Astrocyte (in vitro differentiated cells and primary cell): ENCODE measurements around the gene SLC9A5. TPM values are rescaled to one million over a fixed set of nuclear protein-coding genes. Genes with fewer than 3 reads are reported as not detected.

Source experiments
- DNase-seq: peaks from one replicate; pipeline ENCODE4 v3.0.0-alpha.2; 2010; ENCODE audit warnings: low read depth
- FAIRE-seq: peaks from 2 replicates; lab custom pipeline; 2011; peaks lifted over from hg19 to GRCh38; lab: Jason Lieb, UNC
- H2AFZ ChIP-seq: 2 replicates; pipeline ENCODE4 v1.6.0; 2012; ENCODE audit warnings: low read depth, low read length, inconsistent platforms
- H3K27ac ChIP-seq: 2 replicates; pipeline ENCODE4 v1.5.1; 2011; ENCODE audit warnings: low read depth, low read length, inconsistent platforms
- H3K27me3 ChIP-seq: 2 replicates; pipeline ENCODE4 v1.6.0; 2011; ENCODE audit warnings: low read length, inconsistent platforms; ENCODE audit not compliant: insufficient read depth
- H3K36me3 ChIP-seq: 2 replicates; pipeline ENCODE4 v1.5.1; 2011; ENCODE audit warnings: low read length, inconsistent platforms; ENCODE audit not compliant: insufficient read depth
- H3K4me1 ChIP-seq: 2 replicates; pipeline ENCODE4 v1.5.1; 2011; ENCODE audit warnings: low read length, inconsistent platforms; ENCODE audit not compliant: insufficient read depth
- H3K4me2 ChIP-seq: 2 replicates; pipeline ENCODE4 v1.6.0; 2012; ENCODE audit warnings: low read length, inconsistent platforms
- H3K4me3 ChIP-seq: 2 replicates; pipeline ENCODE4 v1.5.1; 2011; ENCODE audit warnings: low read depth, mild to moderate bottlenecking, low read length, inconsistent platforms; ENCODE audit not compliant: insufficient read depth
- H3K79me2 ChIP-seq: 2 replicates; pipeline ENCODE4 v1.6.0; 2012; ENCODE audit warnings: mild to moderate bottlenecking, low read length, inconsistent platforms; ENCODE audit not compliant: insufficient read depth
- H3K9ac ChIP-seq: 2 replicates; pipeline ENCODE4 v1.6.0; 2012; ENCODE audit warnings: mild to moderate bottlenecking, low read length, inconsistent platforms
- H3K9me3 ChIP-seq: 2 replicates; pipeline ENCODE4 v1.5.1; 2012; ENCODE audit warnings: low read depth, mild to moderate bottlenecking, low read length, inconsistent platforms; ENCODE audit not compliant: insufficient read depth
- H4K20me1 ChIP-seq: 2 replicates; pipeline ENCODE4 v1.6.0; 2012; ENCODE audit warnings: low read length, inconsistent platforms; ENCODE audit not compliant: insufficient read depth
- H3K27ac Mint-ChIP-seq: one replicate; pipeline ENCODE4 v1.8.0; 2021; ENCODE audit warnings: mild to moderate bottlenecking, mixed read lengths; ENCODE audit not compliant: unreplicated experiment
- H3K27me3 Mint-ChIP-seq: one replicate; pipeline ENCODE4 v1.8.0; 2021; ENCODE audit warnings: low read depth, mixed read lengths; ENCODE audit not compliant: unreplicated experiment
- H3K36me3 Mint-ChIP-seq: one replicate; pipeline ENCODE4 v1.8.0; 2021; ENCODE audit warnings: low read depth, mixed read lengths; ENCODE audit not compliant: unreplicated experiment
- H3K4me1 Mint-ChIP-seq: one replicate; pipeline ENCODE4 v1.8.0; 2021; ENCODE audit warnings: low read depth, mixed read lengths; ENCODE audit not compliant: unreplicated experiment
- H3K4me3 Mint-ChIP-seq: one replicate; pipeline ENCODE4 v1.8.0; 2021; ENCODE audit warnings: mild to moderate bottlenecking, moderate library complexity, mixed read lengths; ENCODE audit not compliant: unreplicated experiment
- H3K9me3 Mint-ChIP-seq: one replicate; pipeline ENCODE4 v1.8.0; 2021; ENCODE audit warnings: mild to moderate bottlenecking, mixed read lengths; ENCODE audit not compliant: unreplicated experiment
- CTCF ChIP-seq: IDR thresholded peaks from 2 replicates; pipeline ENCODE4 v1.5.1; 2011; ENCODE audit warnings: low read depth, mild to moderate bottlenecking, inconsistent platforms, low read length, moderate library complexity; ENCODE audit not compliant: insufficient read depth
- EZH2 ChIP-seq: IDR thresholded peaks from 2 replicates; pipeline ENCODE4 v1.6.1; 2012; ENCODE audit warnings: mild to moderate bottlenecking, low read length, inconsistent platforms; ENCODE audit not compliant: insufficient read depth
- total RNA-seq: library from RNA; stranded (reverse); gene quantifications from 2 replicates; pipeline ENCODE4 v1.2.1, GENCODE V29; 2021

Gene SLC9A5
- total RNA-seq, 1 donor from 2014 or later = 2.5 TPM

- H3K4me3 ChIP-seq = no peak overlapping the region
- Mint-ChIP-seq H3K9me3 (no peaks in the 10 kb centered on the region), H3K4me1 (peaks cover 3% of the 10 kb centered on the region), H3K27ac (no peak overlapping the region), H3K36me3 (peaks cover 11% of the 10 kb centered on the region), H3K4me3 (no peak overlapping the region), H3K27me3 (no peaks in the 10 kb centered on the region)
- no peaks in the 10 kb centered on the region for H3K9me3 ChIP-seq
- no peak overlapping the region for H3K4me2 ChIP-seq
- H3K4me1 ChIP-seq = peaks cover 20% of the 10 kb centered on the region
- H2AFZ ChIP-seq = no peak overlapping the region
- TF ChIP-seq CTCF = no peak
- H3K27me3 ChIP-seq = no peaks in the 10 kb centered on the region
- no peak overlapping the region for H3K9ac ChIP-seq
- FAIRE-seq (no peak), DNase-seq (no peak)
- H3K27ac ChIP-seq = no peak overlapping the region
- peaks cover 35% of the 10 kb centered on the region for H3K36me3 ChIP-seq
- H3K79me2 ChIP-seq = peaks cover 50% of the 10 kb centered on the region
- H4K20me1 ChIP-seq = peaks cover 31% of the 10 kb centered on the region
Measured at GRCh38 chr16:67229906-67230808, 18.6 kb upstream of the SLC9A5 start.

GRCh38 chr16:67230809-67231660 lies 17.7 kb upstream of the SLC9A5 start:
- no peak overlapping the region for H3K4me2 ChIP-seq
- Mint-ChIP-seq H3K36me3 (peaks cover 12% of the 10 kb centered on the region), H3K4me3 (no peak overlapping the region), H3K27ac (peak overlapping the region; percentile 41), H3K4me1 (peaks cover 4% of the 10 kb centered on the region), H3K27me3 (no peaks in the 10 kb centered on the region), H3K9me3 (no peaks in the 10 kb centered on the region)
- peaks cover 17% of the 10 kb centered on the region for H3K4me1 ChIP-seq
- no peak overlapping the region for H3K9ac ChIP-seq
- FAIRE-seq (no peak), DNase-seq (no peak)
- H3K9me3 ChIP-seq = no peaks in the 10 kb centered on the region
- no peak overlapping the region for H2AFZ ChIP-seq
- no peak overlapping the region for H3K27ac ChIP-seq
- no peaks in the 10 kb centered on the region for H3K27me3 ChIP-seq
- peaks cover 31% of the 10 kb centered on the region for H4K20me1 ChIP-seq
- peaks cover 36% of the 10 kb centered on the region for H3K36me3 ChIP-seq
- TF ChIP-seq CTCF = no peak
- no peak for TF ChIP-seq EZH2
- H3K4me3 ChIP-seq = no peak overlapping the region
- peaks cover 47% of the 10 kb centered on the region for H3K79me2 ChIP-seq
